Upper lobe of left lung (tissue), 4 donors: ENCODE data around the gene MAGEA4.

ENCODE experiments used
- POLR2AphosphoS5 ChIP-seq, 2 donors: sonication (generic); formaldehyde crosslinking; IDR thresholded peaks; one replicate each; pipeline ENCODE4 v1.5.1; 2017; ENCODE audit warnings: antibody characterized with exemption in 2 of 2
- TF ChIP-seq, protein P1 (sequence below), 6 experiments: fragments of 450-650 bp in 4 of 6; fragments of 200-600 bp in 2 of 6; sonication (generic) in 2 of 6; IDR thresholded peaks; one replicate each; pipeline ENCODE4 v1.5.1; 2016 to 2019; ENCODE audit warnings: antibody characterized with exemption in 6 of 6

DNA sequence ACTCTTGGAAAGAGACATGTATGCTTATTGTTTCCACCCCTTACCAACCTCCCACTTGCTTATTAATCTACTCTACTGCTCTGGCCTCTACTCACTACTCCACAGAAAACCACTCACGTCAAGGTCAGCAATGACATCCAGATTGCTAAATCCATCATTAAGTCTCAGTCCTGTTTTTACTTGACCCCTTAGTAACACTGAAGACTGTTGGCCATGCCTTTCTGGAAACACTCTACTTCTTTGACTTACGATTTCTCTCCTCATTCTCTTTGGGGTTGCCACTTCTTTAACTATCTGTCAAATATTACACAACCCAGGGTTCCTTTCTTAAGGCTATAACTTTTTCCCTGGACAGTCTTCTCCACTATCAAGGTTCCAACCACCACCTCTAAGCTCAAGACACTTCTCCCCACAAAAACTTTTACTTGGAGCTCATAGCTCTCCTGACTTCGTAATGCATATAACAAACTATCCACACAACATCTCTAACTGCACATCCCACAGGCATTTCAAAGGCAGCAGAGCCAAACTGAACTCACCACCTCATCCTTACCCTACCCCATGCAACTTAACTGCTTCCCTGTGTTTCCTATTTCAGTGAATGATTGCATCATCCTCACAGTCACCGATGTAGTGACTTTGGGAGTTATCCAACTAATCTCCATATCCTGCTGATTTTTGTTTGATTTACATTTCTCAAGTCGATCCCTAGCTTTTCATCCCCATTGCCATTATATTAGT is 15.8 kb upstream of the MAGEA4 start:
- TF ChIP-seq, protein P1, sequence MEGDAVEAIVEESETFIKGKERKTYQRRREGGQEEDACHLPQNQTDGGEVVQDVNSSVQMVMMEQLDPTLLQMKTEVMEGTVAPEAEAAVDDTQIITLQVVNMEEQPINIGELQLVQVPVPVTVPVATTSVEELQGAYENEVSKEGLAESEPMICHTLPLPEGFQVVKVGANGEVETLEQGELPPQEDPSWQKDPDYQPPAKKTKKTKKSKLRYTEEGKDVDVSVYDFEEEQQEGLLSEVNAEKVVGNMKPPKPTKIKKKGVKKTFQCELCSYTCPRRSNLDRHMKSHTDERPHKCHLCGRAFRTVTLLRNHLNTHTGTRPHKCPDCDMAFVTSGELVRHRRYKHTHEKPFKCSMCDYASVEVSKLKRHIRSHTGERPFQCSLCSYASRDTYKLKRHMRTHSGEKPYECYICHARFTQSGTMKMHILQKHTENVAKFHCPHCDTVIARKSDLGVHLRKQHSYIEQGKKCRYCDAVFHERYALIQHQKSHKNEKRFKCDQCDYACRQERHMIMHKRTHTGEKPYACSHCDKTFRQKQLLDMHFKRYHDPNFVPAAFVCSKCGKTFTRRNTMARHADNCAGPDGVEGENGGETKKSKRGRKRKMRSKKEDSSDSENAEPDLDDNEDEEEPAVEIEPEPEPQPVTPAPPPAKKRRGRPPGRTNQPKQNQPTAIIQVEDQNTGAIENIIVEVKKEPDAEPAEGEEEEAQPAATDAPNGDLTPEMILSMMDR (IDR thresholded peaks at IDR 0.05), result no peak
- TF ChIP-seq POLR2AphosphoS5 (IDR thresholded peaks at IDR 0.05), result no peak
